ENCODE measurements around the gene COLGALT1.
"Not testable (repeated sequence)": the region's sequence is repeated elsewhere in the genome, so short reads cannot be mapped to it uniquely, and the experiment has no call there.

COLGALT1 gene

DNA sequence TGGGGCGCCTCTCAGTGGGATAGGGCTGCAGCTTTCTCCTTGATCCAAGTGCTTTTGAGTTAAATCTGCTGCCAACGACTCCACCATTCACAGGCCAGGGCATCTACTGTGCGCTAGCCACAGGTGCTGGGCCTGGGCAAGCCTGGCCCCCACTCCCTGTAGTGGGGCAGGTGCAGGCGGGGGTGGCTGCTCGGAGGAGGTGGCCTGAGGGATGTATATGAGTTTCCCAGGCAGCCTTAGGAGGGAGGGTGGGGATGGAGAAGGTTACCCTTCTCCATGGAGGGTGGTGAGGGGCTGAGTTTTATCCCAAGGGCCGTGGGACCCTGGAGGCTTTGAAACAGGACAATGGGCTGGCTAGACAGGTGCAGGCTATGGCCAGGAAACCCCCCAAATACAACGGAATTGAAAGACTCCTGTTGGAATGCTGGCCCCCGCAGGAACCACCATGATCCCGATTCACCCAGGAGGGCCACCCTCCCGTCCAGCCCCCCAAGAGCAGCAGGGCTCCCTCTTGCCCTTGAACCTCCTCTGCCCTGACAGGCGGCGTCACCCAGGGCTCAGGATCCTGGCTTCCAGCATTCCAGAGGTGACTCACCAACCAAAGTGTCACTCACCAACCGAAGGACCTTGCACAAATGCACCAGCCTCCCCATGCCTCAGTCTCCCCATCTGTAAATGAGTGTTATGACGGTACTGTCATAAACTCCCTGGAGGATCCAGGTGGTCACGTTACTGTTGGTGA is 39.9 kb upstream of the COLGALT1 start:
- Histone ChIP-seq H3K27ac (no peak overlapping the region), H3K36me3 (peaks cover 10% of the 10 kb centered on the region), H3K4me3 (ENCODE audit: low read depth, low read length) (no peak overlapping the region), H3K9me3 (ENCODE audit: severe bottlenecking) (peaks cover 11% of the 10 kb centered on the region), H3K27me3 (ENCODE audit: insufficient read depth, low read depth, severe bottlenecking) (no peaks in the 10 kb centered on the region)
- TF ChIP-seq, protein P1, sequence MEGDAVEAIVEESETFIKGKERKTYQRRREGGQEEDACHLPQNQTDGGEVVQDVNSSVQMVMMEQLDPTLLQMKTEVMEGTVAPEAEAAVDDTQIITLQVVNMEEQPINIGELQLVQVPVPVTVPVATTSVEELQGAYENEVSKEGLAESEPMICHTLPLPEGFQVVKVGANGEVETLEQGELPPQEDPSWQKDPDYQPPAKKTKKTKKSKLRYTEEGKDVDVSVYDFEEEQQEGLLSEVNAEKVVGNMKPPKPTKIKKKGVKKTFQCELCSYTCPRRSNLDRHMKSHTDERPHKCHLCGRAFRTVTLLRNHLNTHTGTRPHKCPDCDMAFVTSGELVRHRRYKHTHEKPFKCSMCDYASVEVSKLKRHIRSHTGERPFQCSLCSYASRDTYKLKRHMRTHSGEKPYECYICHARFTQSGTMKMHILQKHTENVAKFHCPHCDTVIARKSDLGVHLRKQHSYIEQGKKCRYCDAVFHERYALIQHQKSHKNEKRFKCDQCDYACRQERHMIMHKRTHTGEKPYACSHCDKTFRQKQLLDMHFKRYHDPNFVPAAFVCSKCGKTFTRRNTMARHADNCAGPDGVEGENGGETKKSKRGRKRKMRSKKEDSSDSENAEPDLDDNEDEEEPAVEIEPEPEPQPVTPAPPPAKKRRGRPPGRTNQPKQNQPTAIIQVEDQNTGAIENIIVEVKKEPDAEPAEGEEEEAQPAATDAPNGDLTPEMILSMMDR (IDR thresholded peaks at IDR 0.05; ENCODE audit: low read depth, low read length): no peak
- DNase-seq: no peak

DNA sequence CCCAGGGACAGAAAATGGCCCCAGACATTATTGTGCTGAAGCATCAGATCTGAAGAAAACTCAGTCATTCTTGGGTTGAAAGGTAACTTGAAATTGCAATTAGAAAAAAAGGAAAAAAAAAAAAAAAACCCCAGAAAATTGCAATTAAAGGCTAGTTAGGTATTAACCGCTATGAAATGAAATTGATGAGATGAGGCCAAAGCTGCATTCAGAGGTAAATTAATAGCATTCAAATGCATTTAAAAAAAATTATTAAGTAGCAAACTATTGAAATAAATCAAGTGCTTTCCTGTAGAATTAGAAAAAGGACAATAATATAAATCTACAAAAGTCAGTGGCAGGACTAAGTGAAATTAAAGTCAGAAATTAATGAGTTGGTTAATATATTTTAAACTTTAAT is 37.6 kb upstream of the COLGALT1 start:
- H3K36me3 ChIP-seq: peaks cover 7% of the 10 kb centered on the region
- no peak overlapping the region for H3K27ac ChIP-seq
- H3K9me3 ChIP-seq (ENCODE audit: severe bottlenecking): peaks cover 11% of the 10 kb centered on the region
- TF ChIP-seq, protein P1 (IDR thresholded peaks at IDR 0.05; ENCODE audit: low read depth, low read length): no peak
- DNase-seq: no peak
- no peak overlapping the region for H3K4me3 ChIP-seq (ENCODE audit: low read depth, low read length)
- H3K27me3 ChIP-seq (ENCODE audit: insufficient read depth, low read depth, severe bottlenecking): no peaks in the 10 kb centered on the region

DNA sequence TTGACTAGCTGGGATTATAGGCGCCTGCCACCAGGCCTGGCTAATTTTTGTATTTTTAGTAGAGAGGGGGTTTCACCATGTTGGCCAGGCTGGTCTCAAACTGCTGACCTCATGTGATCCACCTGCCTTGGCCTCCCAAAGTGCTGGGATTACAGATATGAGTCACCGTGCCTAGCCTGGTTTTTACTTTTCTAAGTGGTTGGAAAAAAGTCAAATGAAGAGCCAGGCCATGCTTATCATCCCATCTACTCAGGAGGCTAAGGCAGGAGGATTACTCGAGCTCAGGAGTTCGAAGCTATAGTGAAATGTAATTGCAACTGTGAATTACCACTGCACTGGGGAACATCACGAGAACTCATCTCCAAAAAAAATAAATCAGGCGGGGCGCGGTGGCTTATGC is 36.8 kb upstream of the COLGALT1 start:
- H3K27ac ChIP-seq; H3K36me3 ChIP-seq; DNase-seq; H3K27me3 ChIP-seq (ENCODE audit: insufficient read depth, low read depth, severe bottlenecking); H3K4me3 ChIP-seq (ENCODE audit: low read depth, low read length): not testable (repeated sequence)
- H3K9me3 ChIP-seq (ENCODE audit: severe bottlenecking): peaks cover 11% of the 10 kb centered on the region

DNA sequence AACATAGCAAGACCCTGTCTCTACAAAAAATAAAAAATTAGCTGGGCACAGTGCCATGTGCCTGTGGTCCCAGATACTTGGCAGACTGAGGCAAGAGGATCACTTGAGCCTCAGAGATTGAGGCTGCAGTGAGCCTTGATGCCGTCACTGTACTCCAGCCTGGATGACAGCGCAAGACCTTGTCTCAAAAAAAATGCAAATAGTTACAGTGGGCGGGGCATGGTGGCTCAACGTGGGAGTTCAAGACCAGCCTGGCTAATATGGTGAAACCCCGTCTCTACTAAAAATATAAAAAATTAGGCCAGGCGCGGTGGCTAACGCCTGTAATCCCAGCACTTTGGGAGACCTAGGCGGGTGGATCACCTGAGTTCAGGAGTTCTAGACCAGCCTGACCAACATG is 35.5 kb upstream of the COLGALT1 start:
- no peak for DNase-seq
- Histone ChIP-seq H3K4me3 (ENCODE audit: low read depth, low read length) (no peak overlapping the region), H3K27me3 (ENCODE audit: insufficient read depth, low read depth, severe bottlenecking) (no peaks in the 10 kb centered on the region), H3K27ac (no peak overlapping the region), H3K36me3 (peaks cover 7% of the 10 kb centered on the region), H3K9me3 (ENCODE audit: severe bottlenecking) (peaks cover 11% of the 10 kb centered on the region)
- TF ChIP-seq, protein P1 (IDR thresholded peaks at IDR 0.05; ENCODE audit: low read depth, low read length): no peak

DNA sequence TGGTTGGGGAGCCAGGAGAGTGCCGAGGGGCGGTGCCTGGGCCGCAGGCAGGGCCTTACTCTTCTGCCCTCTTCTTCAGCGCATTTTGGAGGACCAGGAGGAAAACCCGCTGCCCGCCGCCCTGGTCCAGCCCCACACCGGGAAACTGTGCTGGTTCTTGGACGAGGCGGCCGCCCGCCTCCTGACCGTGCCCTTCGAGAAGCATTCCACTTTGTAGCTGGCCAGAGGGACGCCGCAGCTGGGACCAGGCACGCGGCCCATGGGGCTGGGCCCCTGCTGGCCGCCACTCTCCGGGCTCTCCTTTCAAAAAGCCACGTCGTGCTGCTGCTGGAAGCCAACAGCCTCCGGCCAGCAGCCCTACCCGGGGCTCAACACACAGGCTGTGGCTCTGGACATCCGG is 34.6 kb upstream of the COLGALT1 start:
- Histone ChIP-seq H3K9me3 (ENCODE audit: severe bottlenecking) (peaks cover 11% of the 10 kb centered on the region), H3K36me3 (peaks cover 7% of the 10 kb centered on the region), H3K27me3 (ENCODE audit: insufficient read depth, low read depth, severe bottlenecking) (no peaks in the 10 kb centered on the region), H3K27ac (no peak overlapping the region), H3K4me3 (ENCODE audit: low read depth, low read length) (no peak overlapping the region)
- no peak for DNase-seq
- TF ChIP-seq, protein P1 (IDR thresholded peaks at IDR 0.05; ENCODE audit: low read depth, low read length): no peak

DNA sequence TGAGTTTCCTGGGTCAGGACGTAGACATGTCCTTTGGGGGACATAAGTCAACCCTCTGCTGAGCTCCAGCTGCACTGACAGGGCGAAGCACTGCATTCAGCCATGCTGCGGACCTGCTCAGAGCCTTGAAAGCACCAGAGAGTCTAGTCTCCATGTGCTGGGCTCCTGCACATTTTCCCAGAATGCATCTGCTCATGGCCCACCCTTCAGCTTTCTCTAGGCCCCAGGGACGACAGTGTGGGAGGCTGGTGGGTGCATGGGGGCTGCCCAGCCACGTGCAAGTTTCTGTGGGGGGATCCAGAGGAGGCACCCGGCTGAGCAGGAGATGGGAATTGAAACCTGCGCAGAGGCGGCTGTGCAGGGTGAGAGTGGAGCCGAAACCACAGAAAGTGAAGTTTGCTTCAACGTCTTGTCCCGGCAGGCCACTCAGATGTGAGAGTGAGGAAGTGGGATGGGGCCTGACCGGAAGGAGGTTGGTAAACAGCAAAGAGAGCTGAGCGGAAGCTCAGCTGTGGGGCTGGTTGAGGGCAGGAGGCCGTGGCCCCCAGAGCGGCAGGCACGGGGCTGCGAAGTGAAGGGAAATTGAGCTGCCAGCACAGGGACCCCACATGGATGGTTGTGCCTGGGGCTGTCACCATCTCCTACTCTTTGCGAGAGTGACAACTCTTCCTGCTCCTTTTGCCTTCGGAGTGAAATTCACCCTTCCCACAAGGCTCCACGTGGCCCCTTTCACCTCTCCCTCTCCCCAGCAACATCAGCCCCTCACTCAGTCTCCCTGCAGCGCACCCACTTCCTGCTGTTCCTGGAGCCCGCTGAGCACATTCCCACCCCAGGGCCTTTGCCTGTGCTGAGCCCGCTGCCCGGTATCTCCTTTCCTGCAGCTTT is 32.2 kb upstream of the COLGALT1 start:
- no peak overlapping the region for H3K4me3 ChIP-seq (ENCODE audit: low read depth, low read length)
- no peak overlapping the region for H3K27ac ChIP-seq
- DNase-seq: no peak
- no peaks in the 10 kb centered on the region for H3K9me3 ChIP-seq (ENCODE audit: severe bottlenecking)
- TF ChIP-seq, protein P1 (IDR thresholded peaks at IDR 0.05; ENCODE audit: low read depth, low read length): no peak
- H3K27me3 ChIP-seq (ENCODE audit: insufficient read depth, low read depth, severe bottlenecking): no peaks in the 10 kb centered on the region
- H3K36me3 ChIP-seq: no peaks in the 10 kb centered on the region; the same call in 1 of the 2 replicates

Data from WERI-Rb-1 (cell line).